Suprapubic skin (tissue), 3 donors: Measurements from ENCODE around the gene GGACT.

Source experiments
- CTCF ChIP-seq, 2 donors: fragments of 200-600 bp in 1 of 2; fragments of 450-650 bp in 1 of 2; sonication (generic) in 1 of 2; IDR thresholded peaks; one replicate each; pipeline ENCODE4 v1.5.1; 2016 to 2019; ENCODE audit warnings: antibody characterized with exemption in 2 of 2, mild to moderate bottlenecking in 1 of 2, moderate library complexity in 1 of 2
- POLR2A ChIP-seq, 2 donors: fragments of 450-650 bp; IDR thresholded peaks; one replicate each; pipeline ENCODE4 v1.6.1; 2017; ENCODE audit warnings: antibody characterized with exemption in 2 of 2, mild to moderate bottlenecking in 2 of 2, moderate library complexity in 2 of 2

GRCh38 chr13:100532836-100533435, 55.7 kb downstream of the GGACT start:
- no peak for TF ChIP-seq POLR2A (IDR thresholded peaks at IDR 0.05)
- TF ChIP-seq CTCF (IDR thresholded peaks at IDR 0.05) = no peak
